SK-N-SH treated with all-trans-retinoic acid at 6 μM for 48 hours (cell line): Measurements from ENCODE around the gene ATG16L1.

Experiments
- ATAC-seq: fragments of 200-7000 bp; cut with Tn5 transposase; 3 replicates; pipeline ENCODE4 v1.9.1; 2020; ENCODE audit warnings: mild to moderate bottlenecking, moderate library complexity
- ARNTL ChIP-seq: fragments of 450-650 bp; formaldehyde crosslinking; IDR thresholded peaks from 2 replicates; pipeline ENCODE4 v1.5.0; 2020; ENCODE audit warnings: low read depth, mild to moderate bottlenecking, moderate library complexity, borderline replicate concordance
- BACH2 ChIP-seq: fragments of 250-450 bp; sonication (Bioruptor Pico); IDR thresholded peaks from 2 replicates; pipeline ENCODE4 v1.9.0; 2021; ENCODE audit warnings: mild to moderate bottlenecking, borderline replicate concordance
- CSDC2 ChIP-seq: fragments of 250-450 bp; sonication (Bioruptor Pico); IDR thresholded peaks from 2 replicates; pipeline ENCODE4 v1.5.0; 2020; ENCODE audit warnings: mild to moderate bottlenecking, moderate library complexity
- ESRRG ChIP-seq: fragments of 250-450 bp; sonication (Bioruptor Pico); IDR thresholded peaks from 2 replicates; pipeline ENCODE4 v1.6.1; 2021; ENCODE audit warnings: mild to moderate bottlenecking
- GLIS3 ChIP-seq: fragments of 250-450 bp; sonication (Bioruptor Pico); IDR thresholded peaks from 2 replicates; pipeline ENCODE4 v1.5.0; 2020; ENCODE audit warnings: mild to moderate bottlenecking, moderate library complexity
- OSR1 ChIP-seq: fragments of 250-450 bp; sonication (Bioruptor Pico); IDR thresholded peaks from 2 replicates; pipeline ENCODE4 v1.8.0; 2022; ENCODE audit warnings: moderate library complexity, mild to moderate bottlenecking, inconsistent platforms
- PPARA ChIP-seq: fragments of 250-450 bp; sonication (Bioruptor Pico); IDR thresholded peaks from 2 replicates; pipeline ENCODE4 v1.5.0; 2020; ENCODE audit warnings: mild to moderate bottlenecking, borderline replicate concordance
- RARB ChIP-seq: fragments of 250-450 bp; sonication (Bioruptor Pico); IDR thresholded peaks from 2 replicates; pipeline ENCODE4 v1.8.0; 2021; ENCODE audit warnings: mild to moderate bottlenecking, moderate library complexity
- SNAI2 ChIP-seq: fragments of 250-450 bp; sonication (Bioruptor Pico); IDR thresholded peaks from 2 replicates; pipeline ENCODE4 v1.5.0; 2020; ENCODE audit warnings: mild to moderate bottlenecking, moderate library complexity
- TCF4 ChIP-seq: fragments of 250-450 bp; sonication (Bioruptor Pico); IDR thresholded peaks from 2 replicates; pipeline ENCODE4 v1.8.0; 2021; ENCODE audit warnings: mild to moderate bottlenecking, moderate library complexity, borderline replicate concordance
- TOX ChIP-seq: fragments of 250-450 bp; sonication (Bioruptor Pico); IDR thresholded peaks from 2 replicates; pipeline ENCODE4 v1.8.0; 2021; ENCODE audit warnings: mild to moderate bottlenecking, moderate library complexity, borderline replicate concordance
- ZC3H10 ChIP-seq: fragments of 250-450 bp; sonication (Bioruptor Pico); IDR thresholded peaks from 2 replicates; pipeline ENCODE4 v1.5.1; 2021; ENCODE audit warnings: mild to moderate bottlenecking, moderate library complexity
- ZFP3 ChIP-seq: fragments of 250-450 bp; sonication (Bioruptor Pico); IDR thresholded peaks from 2 replicates; pipeline ENCODE4 v1.5.0; 2020; ENCODE audit warnings: mild to moderate bottlenecking, moderate library complexity
- ZFP30 ChIP-seq: fragments of 450-650 bp; formaldehyde crosslinking; IDR thresholded peaks from 2 replicates; pipeline ENCODE4 v1.5.0; 2022; ENCODE audit warnings: mild to moderate bottlenecking, moderate library complexity
- ZNF565 ChIP-seq: fragments of 450-650 bp; formaldehyde crosslinking; conservative IDR thresholded peaks from 2 replicates; pipeline ENCODE4 v1.5.0; 2020; ENCODE audit warnings: low read depth, mild to moderate bottlenecking, moderate library complexity
- ZNF70 ChIP-seq: fragments of 450-650 bp; formaldehyde crosslinking; IDR thresholded peaks from 2 replicates; pipeline ENCODE4 v1.5.0; 2020; ENCODE audit warnings: mild to moderate bottlenecking, moderate library complexity
- ZNF8 ChIP-seq: fragments of 450-650 bp; formaldehyde crosslinking; IDR thresholded peaks from 2 replicates; pipeline ENCODE4 v1.5.0; 2020; ENCODE audit warnings: mild to moderate bottlenecking, moderate library complexity
- TF ChIP-seq, protein P1 (sequence below): fragments of 250-450 bp; sonication (Bioruptor Pico); IDR thresholded peaks from 2 replicates; pipeline ENCODE4 v1.5.0; 2020; ENCODE audit warnings: mild to moderate bottlenecking, moderate library complexity
- TF ChIP-seq, protein P2 (sequence below): fragments of 250-450 bp; sonication (Bioruptor Pico); IDR thresholded peaks from 2 replicates; pipeline ENCODE4 v1.8.0; 2021; ENCODE audit warnings: low read depth, mild to moderate bottlenecking, moderate library complexity, borderline replicate concordance
- TF ChIP-seq, protein P3 (sequence below): fragments of 250-450 bp; sonication (Bioruptor Pico); IDR thresholded peaks from 2 replicates; pipeline ENCODE4 v1.8.0; 2020; ENCODE audit warnings: mild to moderate bottlenecking, moderate library complexity, borderline replicate concordance
- TF ChIP-seq, protein P4 (sequence below): fragments of 250-450 bp; sonication (Bioruptor Pico); IDR thresholded peaks from 2 replicates; pipeline ENCODE4 v1.5.1; 2021; ENCODE audit warnings: mild to moderate bottlenecking, moderate library complexity

The ATG16L1 gene

DNA sequence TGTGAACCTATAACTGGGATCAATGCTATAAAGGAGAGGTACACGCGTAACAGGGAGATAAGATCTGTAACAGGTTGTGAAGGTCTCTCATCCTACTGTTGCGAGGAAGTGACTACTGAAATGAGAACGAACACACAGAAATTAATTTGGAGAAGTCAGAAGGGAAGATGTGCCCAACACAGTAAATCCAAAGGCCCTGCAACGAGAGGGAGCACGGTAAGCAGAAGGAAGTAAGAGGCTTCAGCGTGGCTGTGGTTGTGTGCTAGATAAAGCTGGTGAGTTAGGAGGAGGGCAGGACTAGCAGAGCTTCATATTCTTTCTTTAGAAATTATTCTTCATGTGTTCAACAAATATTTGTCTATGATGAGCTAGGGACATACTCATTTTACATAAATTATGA is 2.5 kb upstream of the ATG16L1 start:
- ATAC-seq, result no peak
- TF ChIP-seq GLIS3 (no peak), ZNF70 (no peak)
- TF ChIP-seq, all 23 proteins: peak for 0

DNA sequence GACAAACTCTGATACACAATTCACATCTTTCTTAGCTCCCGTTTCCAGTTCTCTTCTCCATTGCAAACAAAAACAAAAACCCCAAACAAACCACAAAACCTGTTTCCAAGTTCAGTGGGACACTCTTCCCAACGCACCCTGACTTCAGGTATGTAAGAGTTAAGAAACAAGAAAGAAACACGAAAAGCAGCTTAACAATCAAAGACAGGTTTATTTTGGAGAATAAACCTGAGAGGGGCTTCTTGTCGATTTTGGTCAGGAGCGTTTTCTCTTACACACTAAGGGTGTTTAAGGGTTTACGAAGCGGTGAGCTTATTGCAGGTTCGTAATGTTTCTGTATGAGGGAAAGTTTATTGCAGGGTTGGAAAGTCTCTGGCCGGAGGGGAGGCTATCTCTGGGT is 905 bp upstream of the ATG16L1 start:
- TF ChIP-seq TCF4 (CRISPR knock-in tag), result no peak
- TF ChIP-seq ZFP30, result no peak
- TF ChIP-seq ESRRG, result no peak
- no peak for TF ChIP-seq RARB
- no peak for TF ChIP-seq TOX
- TF ChIP-seq ARNTL (CRISPR knock-in tag), result no peak
- TF ChIP-seq, protein P1, sequence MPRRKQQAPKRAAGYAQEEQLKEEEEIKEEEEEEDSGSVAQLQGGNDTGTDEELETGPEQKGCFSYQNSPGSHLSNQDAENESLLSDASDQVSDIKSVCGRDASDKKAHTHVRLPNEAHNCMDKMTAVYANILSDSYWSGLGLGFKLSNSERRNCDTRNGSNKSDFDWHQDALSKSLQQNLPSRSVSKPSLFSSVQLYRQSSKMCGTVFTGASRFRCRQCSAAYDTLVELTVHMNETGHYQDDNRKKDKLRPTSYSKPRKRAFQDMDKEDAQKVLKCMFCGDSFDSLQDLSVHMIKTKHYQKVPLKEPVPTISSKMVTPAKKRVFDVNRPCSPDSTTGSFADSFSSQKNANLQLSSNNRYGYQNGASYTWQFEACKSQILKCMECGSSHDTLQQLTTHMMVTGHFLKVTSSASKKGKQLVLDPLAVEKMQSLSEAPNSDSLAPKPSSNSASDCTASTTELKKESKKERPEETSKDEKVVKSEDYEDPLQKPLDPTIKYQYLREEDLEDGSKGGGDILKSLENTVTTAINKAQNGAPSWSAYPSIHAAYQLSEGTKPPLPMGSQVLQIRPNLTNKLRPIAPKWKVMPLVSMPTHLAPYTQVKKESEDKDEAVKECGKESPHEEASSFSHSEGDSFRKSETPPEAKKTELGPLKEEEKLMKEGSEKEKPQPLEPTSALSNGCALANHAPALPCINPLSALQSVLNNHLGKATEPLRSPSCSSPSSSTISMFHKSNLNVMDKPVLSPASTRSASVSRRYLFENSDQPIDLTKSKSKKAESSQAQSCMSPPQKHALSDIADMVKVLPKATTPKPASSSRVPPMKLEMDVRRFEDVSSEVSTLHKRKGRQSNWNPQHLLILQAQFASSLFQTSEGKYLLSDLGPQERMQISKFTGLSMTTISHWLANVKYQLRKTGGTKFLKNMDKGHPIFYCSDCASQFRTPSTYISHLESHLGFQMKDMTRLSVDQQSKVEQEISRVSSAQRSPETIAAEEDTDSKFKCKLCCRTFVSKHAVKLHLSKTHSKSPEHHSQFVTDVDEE, result no peak
- no peak for ATAC-seq

DNA sequence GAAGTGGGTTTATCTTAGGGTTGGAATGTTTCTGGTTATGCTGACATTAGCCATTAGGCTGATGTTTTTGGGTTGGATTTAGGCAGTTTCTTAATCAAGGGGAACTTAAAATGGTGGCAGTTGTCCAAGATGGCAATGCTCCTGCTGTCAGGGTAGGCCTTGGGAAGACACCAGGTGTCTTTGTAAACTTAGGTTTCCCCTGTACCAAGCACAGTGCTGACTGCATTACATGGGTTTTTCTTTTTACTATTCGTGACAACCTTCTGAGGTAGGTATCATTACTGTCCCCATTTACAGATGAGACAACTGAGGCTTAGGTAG is 528 bp upstream of the ATG16L1 start:
- no peak for TF ChIP-seq OSR1 (CRISPR knock-in tag)
- TF ChIP-seq, protein P2, sequence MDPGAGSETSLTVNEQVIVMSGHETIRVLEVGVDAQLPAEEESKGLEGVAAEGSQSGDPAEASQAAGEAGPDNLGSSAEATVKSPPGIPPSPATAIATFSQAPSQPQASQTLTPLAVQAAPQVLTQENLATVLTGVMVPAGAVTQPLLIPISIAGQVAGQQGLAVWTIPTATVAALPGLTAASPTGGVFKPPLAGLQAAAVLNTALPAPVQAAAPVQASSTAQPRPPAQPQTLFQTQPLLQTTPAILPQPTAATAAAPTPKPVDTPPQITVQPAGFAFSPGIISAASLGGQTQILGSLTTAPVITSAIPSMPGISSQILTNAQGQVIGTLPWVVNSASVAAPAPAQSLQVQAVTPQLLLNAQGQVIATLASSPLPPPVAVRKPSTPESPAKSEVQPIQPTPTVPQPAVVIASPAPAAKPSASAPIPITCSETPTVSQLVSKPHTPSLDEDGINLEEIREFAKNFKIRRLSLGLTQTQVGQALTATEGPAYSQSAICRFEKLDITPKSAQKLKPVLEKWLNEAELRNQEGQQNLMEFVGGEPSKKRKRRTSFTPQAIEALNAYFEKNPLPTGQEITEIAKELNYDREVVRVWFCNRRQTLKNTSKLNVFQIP, result no peak
- TF ChIP-seq BACH2 (CRISPR knock-in tag), result no peak
- TF ChIP-seq SNAI2 (CRISPR knock-in tag), result no peak
- no peak for TF ChIP-seq PPARA (CRISPR knock-in tag)
- no peak for TF ChIP-seq ZNF70
- TF ChIP-seq, protein P3, sequence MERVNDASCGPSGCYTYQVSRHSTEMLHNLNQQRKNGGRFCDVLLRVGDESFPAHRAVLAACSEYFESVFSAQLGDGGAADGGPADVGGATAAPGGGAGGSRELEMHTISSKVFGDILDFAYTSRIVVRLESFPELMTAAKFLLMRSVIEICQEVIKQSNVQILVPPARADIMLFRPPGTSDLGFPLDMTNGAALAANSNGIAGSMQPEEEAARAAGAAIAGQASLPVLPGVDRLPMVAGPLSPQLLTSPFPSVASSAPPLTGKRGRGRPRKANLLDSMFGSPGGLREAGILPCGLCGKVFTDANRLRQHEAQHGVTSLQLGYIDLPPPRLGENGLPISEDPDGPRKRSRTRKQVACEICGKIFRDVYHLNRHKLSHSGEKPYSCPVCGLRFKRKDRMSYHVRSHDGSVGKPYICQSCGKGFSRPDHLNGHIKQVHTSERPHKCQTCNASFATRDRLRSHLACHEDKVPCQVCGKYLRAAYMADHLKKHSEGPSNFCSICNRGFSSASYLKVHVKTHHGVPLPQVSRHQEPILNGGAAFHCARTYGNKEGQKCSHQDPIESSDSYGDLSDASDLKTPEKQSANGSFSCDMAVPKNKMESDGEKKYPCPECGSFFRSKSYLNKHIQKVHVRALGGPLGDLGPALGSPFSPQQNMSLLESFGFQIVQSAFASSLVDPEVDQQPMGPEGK (CRISPR knock-in tag), result no peak
- no peak for TF ChIP-seq ZNF8 (CRISPR knock-in tag)
- no peak for TF ChIP-seq ZNF565 (CRISPR knock-in tag)
- TF ChIP-seq ESRRG, result no peak
- no peak for TF ChIP-seq ZFP3 (CRISPR knock-in tag)
- no peak for TF ChIP-seq RARB
- no peak for ATAC-seq

DNA sequence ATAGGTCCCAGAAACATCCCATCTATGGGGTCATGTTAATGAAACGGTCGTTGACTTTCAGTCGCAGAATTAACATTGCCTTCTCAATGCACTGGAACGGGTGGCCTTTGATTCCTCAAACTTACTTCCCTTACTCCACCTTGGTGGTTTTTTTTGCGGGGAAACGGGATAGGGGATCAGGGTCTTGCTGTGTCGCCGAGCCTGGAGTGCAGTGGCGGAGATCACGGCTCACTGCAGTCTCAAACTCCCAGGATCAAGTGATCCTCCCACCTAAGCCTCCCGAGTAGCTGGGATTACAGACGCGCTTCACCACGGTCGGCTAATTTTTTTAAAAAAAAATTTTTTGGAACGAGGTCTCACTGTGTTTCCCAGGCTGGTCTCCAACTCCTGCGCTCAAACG is 754 bp downstream of the ATG16L1 start:
- TF ChIP-seq, protein P3 (CRISPR knock-in tag), result no peak
- no peak for TF ChIP-seq SNAI2 (CRISPR knock-in tag)
- no peak for TF ChIP-seq ZNF70
- no peak for TF ChIP-seq ZC3H10
- no peak for TF ChIP-seq ZFP3 (CRISPR knock-in tag)
- TF ChIP-seq, protein P2, result no peak
- no peak for TF ChIP-seq ESRRG
- TF ChIP-seq, protein P4, sequence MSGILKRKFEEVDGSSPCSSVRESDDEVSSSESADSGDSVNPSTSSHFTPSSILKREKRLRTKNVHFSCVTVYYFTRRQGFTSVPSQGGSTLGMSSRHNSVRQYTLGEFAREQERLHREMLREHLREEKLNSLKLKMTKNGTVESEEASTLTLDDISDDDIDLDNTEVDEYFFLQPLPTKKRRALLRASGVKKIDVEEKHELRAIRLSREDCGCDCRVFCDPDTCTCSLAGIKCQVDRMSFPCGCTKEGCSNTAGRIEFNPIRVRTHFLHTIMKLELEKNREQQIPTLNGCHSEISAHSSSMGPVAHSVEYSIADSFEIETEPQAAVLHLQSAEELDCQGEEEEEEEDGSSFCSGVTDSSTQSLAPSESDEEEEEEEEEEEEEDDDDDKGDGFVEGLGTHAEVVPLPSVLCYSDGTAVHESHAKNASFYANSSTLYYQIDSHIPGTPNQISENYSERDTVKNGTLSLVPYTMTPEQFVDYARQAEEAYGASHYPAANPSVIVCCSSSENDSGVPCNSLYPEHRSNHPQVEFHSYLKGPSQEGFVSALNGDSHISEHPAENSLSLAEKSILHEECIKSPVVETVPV (CRISPR knock-in tag), result no peak
- TF ChIP-seq GLIS3, result no peak
- no peak for TF ChIP-seq CSDC2 (CRISPR knock-in tag)
- no peak for TF ChIP-seq OSR1 (CRISPR knock-in tag)
- TF ChIP-seq, all 23 proteins: peak for 0
- peak; percentile 10; the same call in 2 of the 3 replicates for ATAC-seq
